HEK293T (cell line): Measurements from ENCODE around the gene SLU7.
"Not testable (repeated sequence)": the region's sequence is repeated elsewhere in the genome, so short reads cannot be mapped to it uniquely, and the experiment has no call there.

ENCODE experiments used
- CTCF ChIA-PET: fragments of 350-600 bp; formaldehyde crosslinking; extraction: SDS; loops from one replicate; lab custom pipeline; 2021; ENCODE audit warnings: antibody characterized with exemption, inconsistent platforms; lab: Yijun Ruan, JAX
- POLR2A ChIA-PET: fragments of 350-600 bp; formaldehyde crosslinking; extraction: SDS; loops from one replicate; lab custom pipeline; 2020; ENCODE audit warnings: antibody characterized with exemption, inconsistent platforms; lab: Yijun Ruan, JAX
- DNase-seq: peaks from one replicate; pipeline ENCODE4 v3.0.0; 2012; ENCODE audit warnings: mixed read lengths; ENCODE audit errors: extremely low spot score
- ARNT ChIP-seq: fragments of 450-650 bp; IDR thresholded peaks from 2 replicates; pipeline ENCODE4 v1.6.1; 2017; ENCODE audit warnings: mild to moderate bottlenecking
- BHLHE40 ChIP-seq: fragments of 450-650 bp; IDR thresholded peaks from 2 replicates; pipeline ENCODE4 v1.6.1; 2016; ENCODE audit warnings: mild to moderate bottlenecking, moderate library complexity, borderline replicate concordance
- CTBP1 ChIP-seq: fragments of 450-650 bp; IDR thresholded peaks from 2 replicates; pipeline ENCODE4 v1.6.1; 2016; ENCODE audit warnings: borderline replicate concordance
- ELF4 ChIP-seq: fragments of 450-650 bp; IDR thresholded peaks from 2 replicates; pipeline ENCODE4 v1.6.1; 2017; ENCODE audit warnings: antibody characterized with exemption
- FOXA1 ChIP-seq: fragments of 450-650 bp; IDR thresholded peaks from 2 replicates; pipeline ENCODE4 v1.6.1; 2016; ENCODE audit warnings: mild to moderate bottlenecking
- FOXK2 ChIP-seq: fragments of 450-650 bp; IDR thresholded peaks from 2 replicates; pipeline ENCODE4 v1.6.1; 2016; ENCODE audit warnings: mild to moderate bottlenecking
- FOXM1 ChIP-seq: fragments of 450-650 bp; IDR thresholded peaks from 2 replicates; pipeline ENCODE4 v1.6.1; 2017; ENCODE audit warnings: mild to moderate bottlenecking, borderline replicate concordance
- HDGF ChIP-seq: fragments of 450-650 bp; IDR thresholded peaks from 2 replicates; pipeline ENCODE4 v1.6.1; 2017; ENCODE audit warnings: antibody characterized with exemption, borderline replicate concordance
- L3MBTL2 ChIP-seq: fragments of 450-650 bp; conservative IDR thresholded peaks from 2 replicates; pipeline ENCODE4 v1.6.1; 2016; ENCODE audit warnings: mild to moderate bottlenecking
- LEF1 ChIP-seq: fragments of 450-650 bp; IDR thresholded peaks from 2 replicates; pipeline ENCODE4 v1.6.1; 2017; ENCODE audit warnings: mild to moderate bottlenecking, borderline replicate concordance
- NFRKB ChIP-seq: fragments of 450-650 bp; IDR thresholded peaks from 2 replicates; pipeline ENCODE4 v1.6.1; 2016; ENCODE audit warnings: mild to moderate bottlenecking, moderate library complexity
- SP1 ChIP-seq: fragments of 450-650 bp; IDR thresholded peaks from 2 replicates; pipeline ENCODE4 v1.6.1; 2017
- SUZ12 ChIP-seq: fragments of 450-650 bp; IDR thresholded peaks from 2 replicates; pipeline ENCODE4 v1.6.1; 2016; ENCODE audit warnings: mild to moderate bottlenecking
- TARDBP ChIP-seq: fragments of 450-650 bp; IDR thresholded peaks from 2 replicates; pipeline ENCODE4 v1.6.1; 2016
- ZNF384 ChIP-seq: fragments of 450-650 bp; IDR thresholded peaks from 2 replicates; pipeline ENCODE4 v1.6.1; 2016
- TF ChIP-seq, protein P1 (sequence below): fragments of 450-650 bp; IDR thresholded peaks from 2 replicates; pipeline ENCODE4 v1.6.1; 2016

SLU7 gene

DNA sequence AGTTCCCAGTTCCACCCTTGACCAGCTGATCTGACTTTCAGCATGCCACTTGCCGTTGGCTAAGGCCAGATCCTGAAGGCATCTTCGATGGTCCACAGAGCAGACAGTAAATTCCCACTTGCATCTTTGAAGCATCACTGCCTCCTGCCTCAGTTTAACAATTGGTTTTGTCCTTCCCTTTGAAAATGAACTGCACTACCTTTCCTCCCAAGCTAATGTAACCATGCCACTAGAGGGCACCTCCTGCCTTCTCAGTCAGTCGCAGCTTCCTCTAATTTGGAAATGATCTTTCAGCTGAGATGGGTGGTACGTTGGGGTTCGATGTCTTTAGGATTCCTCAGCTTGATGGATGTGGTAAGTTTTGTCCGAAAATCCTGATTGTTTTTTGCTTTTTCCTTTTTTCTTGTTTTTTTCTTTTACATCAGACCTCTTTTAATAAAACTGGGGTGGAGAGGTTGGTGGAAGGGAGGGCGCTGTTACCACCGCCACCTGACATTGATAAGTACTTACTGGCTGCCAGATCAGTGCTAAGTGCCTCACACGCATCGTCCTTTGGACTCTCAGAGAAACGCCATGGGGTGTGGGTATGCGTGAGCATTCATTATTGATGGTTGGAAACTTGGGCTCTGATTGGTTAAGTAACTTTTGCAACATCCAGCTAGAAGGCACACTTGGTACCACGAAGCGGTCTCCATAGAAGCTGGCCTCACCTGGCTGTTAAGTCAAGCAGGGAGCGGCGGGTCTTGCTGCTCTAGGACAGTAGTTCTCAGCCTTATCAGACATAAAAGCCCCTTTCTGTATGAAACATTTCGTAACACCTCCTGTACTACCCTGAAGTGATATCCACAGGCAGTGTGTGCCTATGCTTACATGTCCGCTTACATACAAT lies 19.7 kb upstream of the SLU7 start:
- ChIA-PET CTCF (interaction anchor here (0.7 to 2.9 kb wide), 18 partner anchors 10 to 413 kb away, joined by 3 to 18 read pairs (median 4); partner anchors contain the start of gene PTTG1), POLR2A (interaction anchor here (1.2 kb wide), 1 partner anchor 17 kb away, joined by 6 read pairs; the partner anchor contains the start of gene PTTG1)
- DNase-seq, result peak; percentile 63

GRCh38 chr5:160437271-160437670 lies 18.4 kb upstream of the SLU7 start:
- POLR2A ChIA-PET, result no interaction called here
- TF ChIP-seq NFRKB (no peak), L3MBTL2 (no peak), SUZ12 (no peak), TARDBP (no peak), FOXA1 (no peak), ARNT (no peak), FOXK2 (no peak), FOXM1 (no peak), ZNF384 (no peak), LEF1 (no peak)
- TF ChIP-seq, protein P1, sequence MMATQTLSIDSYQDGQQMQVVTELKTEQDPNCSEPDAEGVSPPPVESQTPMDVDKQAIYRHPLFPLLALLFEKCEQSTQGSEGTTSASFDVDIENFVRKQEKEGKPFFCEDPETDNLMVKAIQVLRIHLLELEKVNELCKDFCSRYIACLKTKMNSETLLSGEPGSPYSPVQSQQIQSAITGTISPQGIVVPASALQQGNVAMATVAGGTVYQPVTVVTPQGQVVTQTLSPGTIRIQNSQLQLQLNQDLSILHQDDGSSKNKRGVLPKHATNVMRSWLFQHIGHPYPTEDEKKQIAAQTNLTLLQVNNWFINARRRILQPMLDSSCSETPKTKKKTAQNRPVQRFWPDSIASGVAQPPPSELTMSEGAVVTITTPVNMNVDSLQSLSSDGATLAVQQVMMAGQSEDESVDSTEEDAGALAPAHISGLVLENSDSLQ, result no peak
- no peak for DNase-seq
- CTCF ChIA-PET, result interaction anchor here (1.5 kb wide), 1 partner anchor 24 kb away, joined by 6 read pairs; no protein-coding TSS in a partner anchor

More for the DNA sequence above, 19.7 kb upstream of the SLU7 start:
- TF ChIP-seq L3MBTL2, result no peak
- TF ChIP-seq SUZ12, result no peak
- TF ChIP-seq ZNF384, result no peak
- no peak for TF ChIP-seq ELF4
- TF ChIP-seq, protein P1, result peak; percentile 19; the same call in 1 of the 2 replicates
- no peak for TF ChIP-seq FOXK2
- no peak for TF ChIP-seq TARDBP
- no peak for TF ChIP-seq NFRKB
- no peak for TF ChIP-seq FOXM1
- TF ChIP-seq FOXA1, result no peak
- TF ChIP-seq HDGF, result no peak
- no peak for TF ChIP-seq ARNT
- TF ChIP-seq CTBP1, result 0 out of 2 replicates have a peak, but pooled peaks have one; percentile 40
- TF ChIP-seq SP1, result no peak
- no peak for TF ChIP-seq BHLHE40
- TF ChIP-seq LEF1, result no peak

DNA sequence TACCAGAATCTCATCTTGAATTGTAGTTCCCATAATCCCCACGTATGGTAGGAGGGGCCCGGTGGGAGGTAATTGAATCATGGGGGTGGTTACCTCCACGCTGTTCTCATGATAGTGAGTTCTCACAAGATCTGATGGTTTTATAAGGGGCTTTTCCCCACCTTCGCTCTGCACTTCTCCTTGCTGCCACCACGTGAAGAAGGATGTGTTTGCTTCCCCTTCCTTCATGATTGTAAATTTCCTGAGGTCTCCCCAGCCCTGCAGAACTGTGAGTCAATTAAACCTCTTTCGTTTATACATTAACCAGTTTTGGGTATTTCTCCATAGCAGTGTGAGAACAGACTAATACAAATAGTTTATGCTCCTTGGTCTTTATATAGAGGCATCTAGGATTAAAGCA lies 17.8 kb upstream of the SLU7 start:
- CTCF ChIA-PET, result interaction anchor here (0.8 kb wide), 1 partner anchor 15 kb away, joined by 3 read pairs; the partner anchor contains the start of gene PTTG1
- DNase-seq, POLR2A ChIA-PET: not testable (repeated sequence)

- no peak for DNase-seq
- CTCF ChIA-PET, result interaction anchor here (0.8 kb wide), 1 partner anchor 14 kb away, joined by 3 read pairs; the partner anchor contains the start of gene PTTG1
- POLR2A ChIA-PET, result no interaction called here
- no peak for TF ChIP-seq NFRKB
- no peak for TF ChIP-seq FOXK2
- no peak for TF ChIP-seq CTBP1
- no peak for TF ChIP-seq LEF1
- no peak for TF ChIP-seq FOXA1
- TF ChIP-seq HDGF, result no peak
- TF ChIP-seq, protein P1, result no peak
Observed at GRCh38 chr5:160436017-160436416, 17.1 kb upstream of the SLU7 start.

DNA sequence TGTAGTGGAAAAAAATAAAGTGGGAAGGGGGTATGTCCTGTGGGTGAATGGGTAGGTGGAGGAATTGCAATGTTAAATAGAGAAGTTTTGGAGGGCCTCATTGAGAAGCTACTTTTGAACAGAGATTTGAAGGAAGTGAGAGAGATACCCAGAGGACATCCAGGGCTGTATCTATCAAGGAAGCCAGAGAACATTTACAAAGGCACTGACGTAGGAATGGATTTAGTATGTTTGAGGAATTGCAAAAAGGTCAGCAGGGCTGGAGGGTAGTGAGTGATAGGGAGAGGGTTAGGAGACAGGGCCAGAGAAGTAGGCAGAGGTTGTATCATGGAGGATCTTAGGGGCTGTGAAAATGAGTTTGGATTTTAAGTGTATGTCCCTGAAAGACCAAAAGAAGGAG lies 16.7 kb upstream of the SLU7 start:
- ChIA-PET POLR2A (no interaction called here), CTCF (interaction anchor here (0.8 kb wide), 1 partner anchor 14 kb away, joined by 3 read pairs; the partner anchor contains the start of gene PTTG1)
- TF ChIP-seq HDGF (no peak), BHLHE40 (no peak), FOXA1 (no peak), FOXM1 (no peak), CTBP1 (no peak), SUZ12 (no peak), TARDBP (no peak), ZNF384 (no peak), SP1 (no peak), NFRKB (no peak), L3MBTL2 (no peak), ELF4 (no peak)
- DNase-seq, result no peak

DNA sequence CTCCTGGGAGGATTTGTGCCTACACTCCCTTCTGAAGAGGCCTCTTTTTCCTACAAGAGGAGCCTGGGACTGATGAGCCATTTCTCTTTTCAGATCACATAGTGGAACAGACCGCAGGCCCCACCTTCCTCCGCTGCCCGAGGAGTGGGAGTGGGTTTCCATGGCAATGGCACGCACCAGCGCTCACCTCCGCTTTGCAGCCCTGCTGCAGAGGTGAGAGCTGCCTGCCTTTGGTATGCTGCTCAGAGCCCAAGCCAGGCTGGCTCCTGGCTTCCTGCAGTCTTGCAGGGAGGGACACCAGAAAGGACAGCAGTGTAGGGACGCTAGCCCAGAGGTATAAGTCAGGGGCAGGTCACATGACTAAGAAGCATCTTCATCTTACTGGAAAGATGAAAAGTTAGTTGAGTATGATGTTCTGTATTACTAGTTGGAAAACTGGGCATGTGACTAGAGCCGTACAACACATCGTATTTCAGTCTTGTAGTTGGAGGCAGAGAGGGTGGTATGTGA lies 15.2 kb upstream of the SLU7 start:
- CTCF ChIA-PET, result no interaction called here
- POLR2A ChIA-PET, result interaction anchor here (1.2 kb wide), 1 partner anchor 12 kb away, joined by 4 read pairs; the partner anchor contains the start of gene PTTG1
- DNase-seq, result no peak
- TF ChIP-seq CTBP1 (no peak), FOXA1 (no peak), NFRKB (no peak)
